SHP77 treated with DMSO at 0.1 percent for 48 hours (cell line): ENCODE data around the gene FCHO1.

Source experiments
- DNase-seq: peaks from one replicate; lab custom pipeline; 2025; lab: John Stamatoyannopoulos, UW

Gene FCHO1

GRCh38 chr19:17735410-17735809, 15.9 kb upstream of the FCHO1 start:
- DNase-seq = no peak

DNA sequence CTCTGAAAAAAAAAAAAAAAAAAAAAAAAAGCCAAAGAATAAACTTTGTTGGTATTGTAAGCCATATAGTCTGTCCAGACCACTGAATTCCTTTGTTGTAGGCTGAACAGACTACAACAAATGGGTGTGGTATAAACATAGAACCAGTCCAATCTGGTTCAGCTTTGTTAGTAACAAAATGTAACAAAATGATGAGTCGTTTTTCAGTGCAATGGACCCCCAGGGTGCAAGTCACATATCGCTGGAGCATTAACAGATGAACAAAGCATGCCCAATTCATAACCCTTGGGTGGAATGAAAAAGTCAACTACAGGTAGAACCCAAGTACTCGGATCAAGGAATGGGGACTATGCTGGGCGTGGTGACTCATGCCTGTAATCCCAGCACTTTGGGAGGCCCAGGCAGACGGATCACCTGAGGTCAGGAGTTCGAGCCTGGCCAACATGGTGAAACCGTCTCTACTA, 13.6 kb upstream of the FCHO1 start:
- no peak for DNase-seq

DNA sequence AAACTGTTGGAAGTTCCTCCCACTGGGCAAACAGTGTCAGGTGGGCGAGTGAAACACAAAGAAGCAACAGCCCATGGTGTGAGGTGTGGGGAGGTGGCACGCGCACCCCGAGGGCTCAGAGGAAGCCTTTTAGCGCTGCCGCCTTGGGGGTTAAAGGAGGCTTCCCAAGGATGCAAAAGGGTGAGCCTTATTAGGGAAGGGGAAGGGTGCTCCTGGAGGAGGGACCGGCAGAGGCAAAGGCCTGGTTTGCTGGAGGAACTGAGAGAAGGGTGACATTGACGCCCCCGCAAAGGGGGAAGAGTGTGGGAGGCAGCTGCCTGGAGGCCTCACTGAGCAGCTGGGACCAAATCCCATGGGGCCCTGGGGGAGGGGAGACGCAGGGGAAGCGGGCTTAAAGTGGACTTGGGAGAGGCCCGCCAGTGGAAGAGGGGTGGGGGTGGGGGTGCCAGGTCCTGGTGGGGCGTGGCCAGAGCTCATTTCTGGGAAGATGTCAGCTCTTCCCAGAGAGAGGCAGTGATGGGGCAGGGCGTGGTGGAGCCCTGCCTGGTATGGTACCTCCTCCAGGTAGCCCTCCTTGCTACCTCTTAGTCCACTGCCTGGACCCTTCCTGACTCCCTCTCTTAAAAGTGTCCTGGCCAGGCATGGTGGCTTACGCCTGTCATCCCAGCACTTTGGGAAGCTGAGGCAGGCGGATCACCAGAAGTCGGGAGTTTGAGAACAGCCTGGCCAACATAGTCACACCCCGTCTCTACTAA, 12.0 kb upstream of the FCHO1 start:
- no peak for DNase-seq

GRCh38 chr19:17741456-17741855, 9.8 kb upstream of the FCHO1 start:
- DNase-seq = no peak

DNA sequence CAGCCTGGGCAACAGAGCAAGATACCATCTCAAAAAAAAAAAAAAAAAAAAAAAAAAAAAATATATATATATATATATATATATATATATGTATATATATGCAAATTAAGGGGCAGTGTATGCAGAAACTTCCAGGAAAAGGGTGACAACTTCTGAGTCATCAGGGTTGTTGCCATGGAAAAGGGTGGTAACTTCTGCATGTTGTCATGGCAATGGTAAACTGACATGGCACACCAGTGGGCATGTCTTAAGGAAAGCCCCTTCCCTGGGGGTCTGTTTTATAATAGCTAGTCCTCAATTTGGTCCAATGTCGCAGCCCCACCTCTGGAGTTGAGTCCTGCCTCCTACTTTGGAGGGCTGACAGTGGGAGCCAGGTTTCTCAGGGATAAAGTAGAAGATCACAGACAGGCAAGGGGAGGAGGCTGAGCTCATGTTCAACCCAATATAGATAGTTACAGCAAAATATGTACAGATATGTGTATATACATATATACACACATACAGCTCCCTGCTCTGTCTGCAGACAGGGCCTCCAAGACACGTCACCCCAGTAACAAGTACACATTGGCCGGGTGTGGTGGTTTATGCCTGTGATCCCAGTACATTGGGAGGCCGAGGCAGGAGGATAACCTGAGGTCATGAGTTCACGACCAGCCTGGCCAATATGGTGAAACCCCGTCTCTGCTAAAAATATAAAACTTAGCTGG, 7.2 kb upstream of the FCHO1 start:
- no peak for DNase-seq

DNA sequence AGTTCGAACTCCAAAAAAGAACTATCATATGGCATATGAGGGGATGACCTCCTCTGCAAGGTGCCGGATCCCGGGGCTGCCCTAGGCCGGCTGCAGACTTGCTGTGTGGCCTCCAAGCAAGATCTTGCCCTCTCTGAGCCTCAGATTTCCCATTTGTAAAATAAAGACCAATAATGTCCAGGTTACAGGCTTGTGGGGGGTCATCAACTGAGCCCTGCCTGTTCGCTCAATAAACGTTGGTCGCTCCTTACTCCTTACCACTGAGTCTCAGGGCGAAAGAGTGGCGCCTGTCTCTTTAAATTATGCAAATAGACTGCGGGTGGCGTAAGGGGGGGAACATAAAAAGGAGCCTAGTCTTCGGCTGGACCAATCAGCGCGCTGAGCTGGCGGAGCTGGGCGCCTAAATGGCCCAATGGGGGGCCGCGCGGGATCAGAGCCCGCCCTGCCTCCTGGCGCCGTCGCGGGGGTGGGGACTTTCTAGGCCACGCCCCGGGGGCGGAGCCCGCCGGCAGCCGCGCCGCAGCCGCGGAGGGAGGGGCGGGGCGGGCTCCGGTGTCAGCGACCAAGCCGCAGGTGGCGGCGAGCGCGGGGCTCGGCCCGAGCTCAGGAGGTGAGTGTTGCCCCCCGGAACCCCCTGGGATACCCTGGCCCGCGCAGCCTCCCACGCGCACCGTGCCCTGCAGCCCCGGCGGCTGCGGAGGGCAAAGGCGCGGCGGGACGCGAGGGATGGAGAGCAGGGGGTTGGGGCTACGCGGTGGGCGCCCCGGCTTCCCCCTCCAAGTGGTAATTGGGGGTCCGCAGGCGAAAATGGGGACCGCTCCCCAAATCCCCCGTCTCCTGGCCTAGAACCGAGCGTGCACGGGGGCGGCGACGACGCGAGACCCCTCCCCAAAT, 3.8 kb upstream of the FCHO1 start:
- DNase-seq = peak; percentile 83

DNA sequence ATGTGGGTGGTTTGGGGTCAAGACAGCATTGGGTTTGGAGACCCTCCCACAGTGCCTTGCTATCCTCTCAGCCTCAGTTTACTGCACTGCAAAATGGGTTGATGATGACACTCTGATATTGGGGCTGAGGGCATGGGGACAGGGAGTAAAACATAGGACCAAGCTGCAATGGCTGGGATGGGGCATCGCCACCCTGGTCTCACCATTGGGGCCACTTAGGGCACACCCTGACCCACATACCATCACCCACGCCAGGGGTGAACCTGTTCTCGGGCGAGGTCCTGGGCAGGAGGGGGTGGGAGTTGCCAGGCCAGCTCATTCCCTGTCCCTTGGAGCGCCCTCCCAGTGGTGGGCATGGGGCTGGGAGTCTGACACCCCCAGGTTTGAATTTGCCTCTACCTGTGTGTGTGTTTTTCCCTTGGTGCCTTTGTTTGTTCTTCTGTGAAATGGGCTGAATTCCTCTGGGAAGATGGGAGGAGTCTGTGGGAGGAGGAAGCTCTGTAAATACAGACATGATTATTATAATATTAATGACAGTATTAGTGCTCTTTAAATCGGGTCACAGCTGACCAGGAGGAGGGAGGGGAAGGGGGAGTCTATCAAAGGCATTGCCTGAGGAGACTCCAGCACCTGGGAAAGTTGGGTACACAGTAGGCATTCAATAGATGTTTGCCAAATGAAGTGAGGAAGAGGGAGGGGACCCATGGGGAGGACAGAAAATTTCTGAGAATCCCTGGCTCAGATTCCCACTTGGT, 2.2 kb upstream of the FCHO1 start:
- no peak for DNase-seq

- DNase-seq = no peak
These were observed 1.4 kb upstream of the FCHO1 start for GRCh38 chr19:17749912-17750317.

GRCh38 chr19:17751912-17752273, 616 bp downstream of the FCHO1 start:
- DNase-seq = no peak

DNA sequence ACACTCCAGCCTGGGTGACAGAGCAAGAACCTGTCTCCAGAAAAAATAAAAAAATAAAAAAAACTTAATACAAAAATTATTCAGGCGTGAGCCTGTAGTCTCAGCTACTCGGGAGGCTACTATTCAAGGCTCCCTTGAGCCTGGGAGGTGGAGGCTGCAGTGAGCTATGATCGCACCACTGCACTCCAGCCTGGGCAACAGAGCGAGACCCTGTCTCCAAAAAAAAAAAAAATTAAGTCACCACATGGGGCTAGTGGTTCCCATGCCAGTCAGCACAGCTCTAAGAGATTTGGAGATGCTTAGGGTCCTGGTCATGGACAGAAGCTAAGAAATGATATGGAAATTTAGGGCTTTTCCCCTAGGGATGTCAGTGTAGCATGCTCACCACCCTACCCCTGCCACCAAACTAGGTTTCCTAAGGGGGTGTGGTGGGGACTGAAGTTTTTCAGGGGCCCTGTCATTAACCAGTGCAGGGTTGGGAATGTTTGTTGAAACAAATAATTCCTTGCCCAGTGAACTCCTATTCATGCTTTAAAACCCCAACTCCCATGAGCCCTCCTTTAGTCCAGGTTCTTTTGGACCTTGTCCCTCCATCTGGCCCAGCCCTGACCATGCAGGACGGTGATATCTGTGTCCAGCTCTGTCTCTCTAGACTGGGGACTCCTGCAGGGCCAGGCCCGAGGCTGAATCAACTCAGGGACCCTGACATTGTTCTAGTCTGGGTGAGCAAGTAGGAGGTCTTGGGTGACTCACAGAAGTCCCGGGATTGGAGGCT, 1.8 kb downstream of the FCHO1 start:
- no peak for DNase-seq

DNA sequence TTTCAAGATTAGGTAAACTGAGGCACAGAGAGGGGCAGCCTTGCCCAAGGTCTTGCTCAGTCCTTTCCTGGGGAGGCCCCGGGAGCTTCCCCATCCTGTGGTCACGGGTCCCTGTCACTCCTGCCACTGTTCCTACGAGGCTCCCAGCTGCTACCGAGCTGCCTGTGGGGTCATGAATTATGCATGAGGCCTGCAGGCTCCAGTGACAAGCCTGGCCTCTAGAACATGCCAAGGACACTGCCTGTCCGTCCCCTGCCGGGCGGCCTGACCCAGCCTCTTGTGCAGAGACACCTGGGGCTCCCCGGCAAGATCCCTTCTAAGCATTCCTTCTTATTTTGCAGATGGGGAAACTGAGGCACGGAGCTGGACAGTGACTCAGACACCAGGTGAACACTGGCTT, 2.7 kb downstream of the FCHO1 start:
- DNase-seq = peak; percentile 24

- no peak for DNase-seq
These were observed 3.6 kb downstream of the FCHO1 start for GRCh38 chr19:17754634-17755442.

DNA sequence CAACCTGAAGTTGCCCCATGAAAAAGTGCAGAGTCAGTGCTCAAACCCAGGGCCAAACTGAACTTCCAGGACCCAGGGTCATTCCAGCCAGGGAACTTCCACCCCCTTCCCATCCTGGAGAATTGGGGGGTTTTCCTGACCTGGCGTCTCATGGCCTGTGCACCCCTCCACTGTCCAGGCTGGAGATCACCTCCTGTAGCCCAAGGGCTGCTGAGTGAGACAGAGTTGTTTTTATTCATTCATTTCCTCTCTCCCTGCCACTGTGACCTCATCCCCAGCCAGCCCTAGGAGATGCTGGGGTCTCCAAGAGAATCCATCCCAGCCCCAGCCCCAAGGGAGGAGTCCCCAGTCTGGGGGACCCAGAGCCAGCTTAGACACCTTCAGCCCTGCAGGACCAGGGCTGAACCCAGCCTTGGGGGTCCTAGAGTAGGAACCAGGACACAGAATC, 4.2 kb downstream of the FCHO1 start:
- DNase-seq = no peak

- DNase-seq = peak; percentile 36
These were observed 4.8 kb downstream of the FCHO1 start for GRCh38 chr19:17755977-17756670.

DNA sequence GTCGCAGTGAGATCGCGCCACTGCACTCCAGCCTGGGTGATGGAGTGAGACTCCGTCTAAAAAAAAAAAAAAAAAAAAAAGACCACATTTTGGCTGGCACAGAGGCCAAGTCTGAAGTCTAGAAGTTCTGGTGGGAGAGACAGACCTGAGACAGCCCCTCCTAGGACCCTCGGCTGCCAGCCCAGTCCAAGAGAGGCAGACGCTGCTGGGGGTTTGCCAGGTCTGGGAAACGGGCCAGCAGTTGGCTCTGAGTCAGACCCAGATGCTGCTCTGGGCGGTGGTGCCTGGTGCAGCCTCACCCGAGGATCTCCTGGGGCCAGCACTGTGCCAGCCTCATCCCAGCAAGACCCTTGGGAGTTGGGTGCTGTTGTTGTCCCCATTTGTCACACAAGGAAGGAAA, 5.8 kb downstream of the FCHO1 start:
- DNase-seq = no peak

DNA sequence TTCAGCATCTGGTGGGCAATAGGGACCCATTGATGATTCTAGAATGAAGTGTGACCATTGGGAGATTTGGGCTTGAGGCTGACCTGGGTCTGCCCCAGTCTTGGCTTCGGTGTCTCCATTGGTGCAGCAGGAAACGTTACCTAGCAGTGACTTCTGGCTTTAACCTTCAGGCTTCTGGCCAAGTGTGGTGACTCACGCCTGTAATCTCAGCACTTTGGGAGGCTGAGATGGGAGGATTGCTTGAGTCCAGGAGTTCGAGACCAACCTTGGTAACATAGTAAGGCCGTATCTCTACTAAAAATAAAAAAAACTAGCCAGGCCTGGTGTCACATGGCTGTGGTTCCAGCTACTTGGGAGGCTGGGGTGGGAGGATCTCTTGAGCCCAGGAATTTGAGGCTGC, 7.2 kb downstream of the FCHO1 start:
- DNase-seq = no peak

DNA sequence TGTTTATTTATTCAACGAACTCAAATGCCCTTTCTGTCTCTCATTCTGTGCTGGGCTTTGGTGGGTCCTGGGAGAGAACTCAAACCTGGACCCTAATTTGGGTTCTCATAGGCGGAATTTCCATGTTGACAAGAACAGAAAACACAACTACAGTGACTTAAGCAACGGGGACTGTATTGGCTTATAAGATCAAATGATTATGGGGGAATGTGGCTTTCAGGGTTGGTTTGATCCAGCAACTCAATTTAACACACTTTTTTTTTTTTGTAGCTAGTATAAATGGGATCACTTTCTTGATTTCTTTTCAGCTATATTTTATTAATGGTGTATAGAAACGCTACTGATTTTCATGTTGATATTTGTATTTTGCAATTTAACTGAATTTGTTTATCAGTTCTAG, 9.9 kb downstream of the FCHO1 start:
- DNase-seq = no peak

GRCh38 chr19:17762505-17763229, 11.4 kb downstream of the FCHO1 start:
- DNase-seq = peak; percentile 28

DNA sequence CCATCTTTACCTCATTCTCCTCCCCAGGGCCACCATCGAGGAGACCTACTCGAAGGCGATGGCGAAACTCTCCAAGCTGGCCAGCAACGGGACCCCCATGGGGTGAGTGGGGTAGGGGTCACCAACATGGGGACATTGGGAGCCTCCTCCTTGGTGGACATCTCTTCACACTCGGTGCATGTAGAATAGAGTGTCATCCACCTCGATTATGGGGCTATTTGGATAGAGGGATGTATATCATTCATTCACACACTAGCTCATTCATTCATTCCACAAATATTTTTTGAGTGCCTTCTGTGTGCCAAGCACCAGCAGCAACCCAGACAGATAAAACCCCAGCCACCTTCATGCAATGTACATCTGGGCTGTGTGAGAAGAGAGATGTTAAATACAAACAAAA, 13.1 kb downstream of the FCHO1 start:
- DNase-seq = no peak
